T1000 (cell line): ENCODE measurements around the gene ITIH1.
"Not testable (repeated sequence)": the region's sequence is repeated elsewhere in the genome, so short reads cannot be mapped to it uniquely, and the experiment has no call there.

ENCODE experiments used
- DNase-seq: peaks from one replicate; lab custom pipeline; 2025; ENCODE audit warnings: mixed read lengths; lab: John Stamatoyannopoulos, UW

The ITIH1 gene, protein sequence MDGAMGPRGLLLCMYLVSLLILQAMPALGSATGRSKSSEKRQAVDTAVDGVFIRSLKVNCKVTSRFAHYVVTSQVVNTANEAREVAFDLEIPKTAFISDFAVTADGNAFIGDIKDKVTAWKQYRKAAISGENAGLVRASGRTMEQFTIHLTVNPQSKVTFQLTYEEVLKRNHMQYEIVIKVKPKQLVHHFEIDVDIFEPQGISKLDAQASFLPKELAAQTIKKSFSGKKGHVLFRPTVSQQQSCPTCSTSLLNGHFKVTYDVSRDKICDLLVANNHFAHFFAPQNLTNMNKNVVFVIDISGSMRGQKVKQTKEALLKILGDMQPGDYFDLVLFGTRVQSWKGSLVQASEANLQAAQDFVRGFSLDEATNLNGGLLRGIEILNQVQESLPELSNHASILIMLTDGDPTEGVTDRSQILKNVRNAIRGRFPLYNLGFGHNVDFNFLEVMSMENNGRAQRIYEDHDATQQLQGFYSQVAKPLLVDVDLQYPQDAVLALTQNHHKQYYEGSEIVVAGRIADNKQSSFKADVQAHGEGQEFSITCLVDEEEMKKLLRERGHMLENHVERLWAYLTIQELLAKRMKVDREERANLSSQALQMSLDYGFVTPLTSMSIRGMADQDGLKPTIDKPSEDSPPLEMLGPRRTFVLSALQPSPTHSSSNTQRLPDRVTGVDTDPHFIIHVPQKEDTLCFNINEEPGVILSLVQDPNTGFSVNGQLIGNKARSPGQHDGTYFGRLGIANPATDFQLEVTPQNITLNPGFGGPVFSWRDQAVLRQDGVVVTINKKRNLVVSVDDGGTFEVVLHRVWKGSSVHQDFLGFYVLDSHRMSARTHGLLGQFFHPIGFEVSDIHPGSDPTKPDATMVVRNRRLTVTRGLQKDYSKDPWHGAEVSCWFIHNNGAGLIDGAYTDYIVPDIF

DNA sequence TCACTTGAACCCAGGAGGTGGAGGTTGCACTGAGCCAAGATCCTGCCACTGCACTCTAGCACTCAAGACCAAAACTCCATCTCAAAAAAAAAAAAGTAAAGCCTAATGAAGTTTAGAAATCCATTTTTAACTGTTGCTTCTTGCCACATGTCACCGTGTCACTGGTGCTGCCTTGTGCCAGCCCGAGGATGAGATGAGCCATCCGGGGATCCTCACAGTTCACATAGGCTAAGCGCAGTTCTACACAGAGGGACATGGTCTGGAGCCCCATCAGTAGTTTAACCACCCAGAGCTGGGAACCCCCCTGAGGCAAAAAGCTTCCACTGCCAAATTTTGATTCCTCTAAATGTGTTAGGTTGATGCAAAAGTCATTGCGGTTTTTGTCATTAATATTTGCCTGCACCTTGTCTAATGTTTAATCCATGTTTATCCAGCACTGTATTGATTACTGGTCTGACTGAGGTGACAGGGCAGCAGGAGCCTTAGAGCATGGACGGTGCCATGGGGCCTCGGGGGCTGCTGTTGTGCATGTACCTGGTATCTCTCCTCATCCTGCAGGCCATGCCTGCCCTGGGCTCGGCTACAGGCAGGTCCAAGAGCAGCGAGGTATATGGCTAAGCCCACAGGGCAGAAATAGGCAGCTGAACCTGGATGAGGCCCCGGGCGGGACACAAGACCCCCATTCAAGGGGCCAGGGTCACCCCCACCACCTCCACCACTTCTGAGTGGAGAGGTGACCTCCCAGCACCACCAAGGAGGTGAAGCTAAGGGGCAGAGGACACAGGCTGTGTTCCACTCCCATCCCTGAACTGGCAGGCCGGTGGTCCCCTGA lies at the start of gene ITIH1:
ITIH1 (plus strand) TSS at position 473 of the 832 bp plus-strand sequence; CDS start at position 490, 17 bp downstream.
- DNase-seq = no peak

- not testable (repeated sequence) for DNase-seq
Measured at GRCh38 chr3:52728753-52729152, 48.6 kb upstream of the ITIH1 start.

DNA sequence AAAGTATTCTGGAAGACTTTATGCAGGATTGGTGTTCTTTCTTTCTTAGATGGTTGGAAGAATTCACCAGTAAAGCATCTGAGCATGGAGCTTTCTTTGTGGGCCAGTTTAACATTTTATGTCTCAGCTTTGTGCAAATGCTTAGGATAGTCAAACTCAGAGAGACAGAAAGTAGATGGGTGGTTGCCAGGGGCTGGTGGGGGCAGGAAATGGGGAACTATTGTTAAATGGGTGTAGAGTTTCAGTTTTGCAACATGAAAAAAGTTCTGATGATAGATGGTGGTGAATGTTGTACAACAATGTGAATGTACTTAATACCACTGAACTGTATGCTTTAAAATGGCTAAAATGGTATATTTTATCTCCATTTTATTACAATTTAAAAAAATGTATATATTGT lies 46.7 kb upstream of the ITIH1 start:
- no peak for DNase-seq

DNA sequence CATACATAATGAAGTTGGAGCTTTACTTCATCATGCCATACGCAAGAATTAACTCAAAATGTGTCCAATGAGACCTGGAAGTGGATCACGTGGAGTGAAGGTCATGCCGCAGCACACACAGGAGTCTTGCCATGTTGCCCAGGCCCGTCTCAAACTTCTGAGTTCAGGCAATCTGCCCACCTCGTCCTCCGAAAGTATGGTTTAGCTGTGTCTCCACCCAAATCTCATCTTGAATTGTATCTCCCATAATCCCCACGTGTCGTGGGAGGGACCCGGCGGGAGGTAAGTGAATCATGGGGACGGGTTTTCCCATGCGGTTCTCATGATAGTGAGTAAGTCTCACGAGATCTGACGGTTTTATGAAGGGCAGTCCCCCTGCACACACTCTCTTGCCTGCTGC lies 45.8 kb upstream of the ITIH1 start:
- no peak for DNase-seq

DNA sequence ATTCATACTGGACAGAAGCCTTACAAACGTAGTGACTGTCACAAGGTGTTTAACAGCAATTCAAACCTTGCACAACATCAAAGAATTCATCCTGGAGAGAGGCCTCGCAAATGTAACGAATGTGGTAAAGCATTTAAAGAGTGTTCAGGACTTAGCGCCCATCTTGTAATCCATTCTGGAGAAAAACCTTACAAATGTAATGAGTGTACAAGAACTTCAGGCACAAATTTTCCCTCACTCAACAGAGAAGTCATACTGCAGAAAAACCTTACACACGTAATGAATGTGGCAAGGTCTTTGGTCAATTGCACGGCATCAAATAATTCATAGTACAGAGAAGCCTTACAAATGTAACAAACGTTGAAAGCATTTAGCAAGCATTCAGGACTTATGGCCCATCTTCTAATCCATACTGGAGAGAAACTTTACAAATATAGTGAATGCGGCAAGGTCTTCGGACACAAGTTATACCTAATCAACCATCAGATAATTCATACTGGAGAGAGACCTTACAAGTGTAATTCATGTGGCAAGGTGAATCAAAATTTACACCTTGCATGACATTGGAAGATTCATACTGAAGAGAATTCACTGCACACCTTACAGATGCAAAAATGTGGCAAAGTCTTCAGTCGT lies 44.0 kb upstream of the ITIH1 start:
- no peak for DNase-seq

GRCh38 chr3:52739730-52740129 lies 37.7 kb upstream of the ITIH1 start:
- no peak for DNase-seq

DNA sequence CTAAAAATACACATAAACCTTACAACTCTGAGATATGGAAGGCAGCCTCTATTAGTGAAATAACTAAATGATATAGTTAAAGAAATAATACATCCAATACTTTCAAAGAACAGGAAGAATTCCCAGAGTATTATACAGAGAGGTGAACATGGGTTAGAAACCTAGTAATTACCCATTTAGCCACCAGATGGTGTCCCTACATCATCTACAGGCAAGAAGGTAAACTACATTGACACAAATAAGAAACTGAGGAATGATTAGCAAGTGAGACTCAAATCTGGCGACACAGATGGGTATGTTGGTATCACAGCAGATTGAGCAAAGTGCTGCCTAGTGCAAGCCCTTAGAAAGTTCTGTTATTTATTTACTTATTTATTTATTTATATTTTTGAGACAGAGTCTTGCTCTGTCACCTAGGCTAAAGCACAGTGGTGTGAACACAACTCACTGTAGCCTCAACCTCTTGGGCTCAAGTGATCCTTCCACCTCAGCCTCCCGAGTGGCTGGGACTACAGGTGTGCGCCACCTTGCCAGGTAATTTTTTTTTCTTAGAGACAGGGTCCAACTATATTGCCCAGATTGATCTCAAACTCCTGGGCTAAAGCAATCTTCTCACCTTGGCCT lies 34.9 kb upstream of the ITIH1 start:
- DNase-seq = no peak

DNA sequence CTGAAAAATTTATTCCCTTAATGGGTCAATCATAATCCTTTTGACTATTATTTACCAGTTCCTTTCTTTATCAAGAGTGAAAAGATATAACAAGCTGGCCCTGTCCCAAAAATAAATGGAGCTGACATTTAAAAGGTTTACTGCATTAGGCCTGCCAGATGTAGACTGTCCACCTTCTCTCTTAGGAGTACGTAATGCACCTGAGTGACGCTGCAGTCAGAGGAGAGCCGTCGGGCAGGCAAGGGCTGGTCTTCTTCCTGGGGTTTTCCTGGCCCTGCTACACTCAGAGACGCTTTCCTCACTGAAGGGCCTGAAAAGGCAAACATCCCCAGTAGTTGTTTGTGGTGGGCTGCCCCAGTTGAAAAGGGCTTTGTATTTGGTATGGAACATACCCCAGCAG lies 34.2 kb upstream of the ITIH1 start:
- no peak for DNase-seq

DNA sequence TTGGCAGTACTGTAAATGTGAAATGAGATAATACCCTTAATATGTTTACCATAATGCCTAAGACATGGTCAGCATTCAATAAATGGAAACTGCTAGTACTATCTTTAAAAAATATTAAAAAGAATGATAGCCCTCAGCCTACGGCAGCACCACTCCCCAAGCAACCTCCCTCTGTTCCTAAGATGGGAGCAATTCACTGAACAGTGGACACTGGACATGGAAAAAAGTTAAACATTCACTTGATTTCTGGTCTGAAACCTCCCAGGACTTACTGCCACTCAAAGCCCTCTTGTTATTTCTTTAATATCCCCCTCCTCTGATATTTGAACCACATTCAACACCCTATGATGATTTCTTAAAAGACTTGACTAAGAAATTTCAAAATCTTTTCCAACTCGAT lies 33.7 kb upstream of the ITIH1 start:
- DNase-seq = no peak

DNA sequence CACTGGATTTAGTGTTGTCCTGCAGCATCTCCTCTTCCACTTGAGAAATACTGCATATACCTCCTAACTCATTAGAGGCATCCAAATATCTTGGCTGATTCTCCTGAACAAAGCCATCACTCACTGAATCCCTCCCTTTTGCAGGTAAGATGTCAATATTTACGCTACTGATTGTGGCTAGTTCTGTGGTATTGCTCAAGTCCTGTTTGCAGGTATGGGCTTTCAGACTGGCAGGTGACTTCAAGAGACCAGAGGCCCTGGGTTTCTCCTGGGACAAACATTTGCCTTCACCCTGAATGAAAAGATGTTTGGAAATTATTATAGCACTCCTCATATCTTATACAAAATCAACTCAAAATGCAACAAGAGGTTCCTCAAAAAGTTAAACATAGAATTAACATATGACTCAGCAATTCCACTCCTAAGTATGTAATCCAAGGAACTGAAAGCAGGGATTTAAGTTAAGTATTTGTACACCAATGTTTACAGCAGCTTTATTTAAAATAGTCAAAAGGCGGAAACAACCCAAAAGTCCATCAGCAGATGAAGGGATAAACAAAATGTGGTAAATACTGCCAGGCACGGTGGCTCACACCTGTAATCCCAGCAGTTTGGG lies 25.2 kb upstream of the ITIH1 start:
- DNase-seq = no peak

- no peak for DNase-seq
Measured at GRCh38 chr3:52754373-52754772, 23.0 kb upstream of the ITIH1 start.

DNA sequence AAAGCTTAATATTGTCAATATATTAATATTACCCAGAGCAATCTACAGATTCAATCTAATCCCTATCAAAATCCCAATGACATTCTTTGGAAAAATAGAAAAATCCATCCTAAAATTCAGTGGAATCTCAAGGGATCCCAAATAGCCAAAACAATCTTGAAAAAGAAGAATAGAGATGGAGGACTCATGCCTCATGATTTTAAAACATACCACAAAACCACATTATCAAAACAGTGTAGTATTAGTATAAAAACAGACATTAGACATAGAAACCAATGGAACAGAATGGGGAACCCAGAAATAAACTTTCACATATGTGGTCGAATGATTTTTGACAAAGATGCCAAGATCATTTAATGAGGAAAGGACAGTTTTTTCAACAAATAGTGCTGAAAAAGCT lies 21.3 kb upstream of the ITIH1 start:
- no peak for DNase-seq

- DNase-seq = no peak
Measured at GRCh38 chr3:52763466-52763865, 13.9 kb upstream of the ITIH1 start.

GRCh38 chr3:52769786-52770455 lies 7.5 kb upstream of the ITIH1 start:
- no peak for DNase-seq

- DNase-seq = peak; percentile 88
Measured at GRCh38 chr3:52770496-52771333, 6.7 kb upstream of the ITIH1 start, which contains the start of gene NEK4. Gene NEK4, minus strand, starts transcription at chr3:52770940. Its CDS starts 194 bp downstream, at chr3:52770746.

DNA sequence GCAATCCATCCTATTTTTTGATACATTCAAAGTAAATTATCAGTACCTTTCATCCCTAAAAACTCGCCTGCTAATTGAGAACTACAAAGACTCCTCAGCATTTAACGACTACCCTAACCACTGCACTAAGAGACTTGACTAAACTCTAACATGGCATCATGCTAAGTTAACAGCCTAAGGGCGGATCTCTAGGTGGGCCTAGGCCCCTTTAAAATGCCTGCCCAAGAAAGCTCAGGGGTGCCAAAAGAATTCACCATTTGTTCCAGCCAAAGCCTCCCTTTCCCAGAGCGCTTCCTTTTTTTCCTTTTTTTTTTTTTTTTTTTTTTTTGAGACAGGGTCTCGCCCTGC lies 6.1 kb upstream of the ITIH1 start:
- DNase-seq = no peak

- DNase-seq = no peak
Measured at GRCh38 chr3:52771702-52772101, 5.7 kb upstream of the ITIH1 start.

DNA sequence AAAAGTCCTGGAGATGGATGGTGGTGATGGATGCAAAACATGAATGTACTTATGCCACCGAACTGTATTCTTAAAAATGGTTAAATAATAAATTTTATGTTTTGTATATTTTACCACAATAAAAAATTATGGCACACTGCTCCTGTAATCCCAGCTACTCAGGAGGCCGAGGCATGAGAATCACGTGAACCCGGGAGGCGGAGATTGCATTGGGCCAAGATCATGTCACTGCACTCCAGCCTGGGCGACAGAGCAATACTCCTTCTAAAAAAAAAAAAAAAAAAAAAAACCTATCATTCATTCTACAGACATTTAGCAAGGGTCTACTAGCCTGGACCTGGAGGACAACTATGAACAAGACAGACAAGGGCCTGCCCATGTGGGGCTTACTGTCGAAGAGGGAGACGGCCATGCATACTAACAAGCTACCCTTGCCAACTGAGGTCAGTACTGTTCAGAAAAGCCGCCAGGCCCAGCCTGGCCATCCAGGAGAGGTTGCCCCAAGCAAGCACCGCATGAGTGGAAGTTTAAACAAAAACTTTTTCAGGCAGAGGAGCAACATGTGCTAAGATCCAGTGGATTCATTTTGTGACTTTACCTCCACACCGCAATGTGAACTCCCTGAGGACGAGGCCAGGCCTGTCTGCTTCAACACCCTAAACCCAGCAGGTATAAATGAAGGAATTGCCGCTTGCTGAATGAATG lies 3.9 kb upstream of the ITIH1 start:
- DNase-seq = no peak
